Measurements from ENCODE around the gene UBE4A.

- TF ChIP-seq CTCF (IDR thresholded peaks at IDR 0.05; ENCODE audit: low read length) (no peak), EZH2 (IDR thresholded peaks at IDR 0.05; ENCODE audit: borderline replicate concordance, low read length) (no peak)
These were observed 68.3 kb downstream of the UBE4A start for GRCh38 chr11:118427707-118428106.

Measured in OCI-LY1 (cell line).